NT2/D1 (cell line): Measurements from ENCODE around the gene ACSL6.

Source experiments
- SUZ12 ChIP-seq: IDR thresholded peaks from 2 replicates; pipeline ENCODE4 v1.6.1; 2011; ENCODE audit not compliant: insufficient read length, insufficient read depth; ENCODE audit errors: extremely low read depth
- YY1 ChIP-seq: IDR thresholded peaks from 2 replicates; pipeline ENCODE4 v1.6.1; 2011; ENCODE audit not compliant: insufficient read length, insufficient read depth
- ZNF274 ChIP-seq: IDR thresholded peaks from 2 replicates; pipeline ENCODE4 v1.6.1; 2011; ENCODE audit warnings: mild to moderate bottlenecking, low read depth, low read length

GRCh38 chr5:131974016-131974415, 37.4 kb downstream of the ACSL6 start:
- TF ChIP-seq YY1: no peak
- no peak for TF ChIP-seq ZNF274
- no peak for TF ChIP-seq SUZ12
